PC-9 (cell line): ENCODE data around the gene CTNNA3. TPM values are rescaled to one million over a fixed set of nuclear protein-coding genes. Genes with fewer than 3 reads are reported as not detected.
A peak's percentile ranks its signal among the peaks of the same experiment; 100 is the strongest.

ENCODE experiments used
- BruUV-seq: library from RNA; stranded (reverse); fragments of 400-500 nt; replicated peaks from 2 replicates; lab custom pipeline; 2021; lab: Mats Ljungman, UMichigan
- CTCF ChIA-PET: fragments of 300-600 bp; sonication (Branson Sonifier 250); formaldehyde crosslinking; loops from one replicate; lab custom pipeline; 2022; ENCODE audit warnings: antibody characterized with exemption; lab: Charles Lee
- POLR2A ChIA-PET: fragments of 300-600 bp; sonication (Branson Sonifier 250); formaldehyde crosslinking; loops from one replicate; lab custom pipeline; 2022; ENCODE audit warnings: antibody characterized with exemption; ENCODE audit not compliant: unreplicated experiment; lab: Charles Lee
- DNase-seq, 2 experiments: peaks; one replicate each; pipeline versions ENCODE4 v3.0.0 to v3.0.0-alpha.2; 2015 to 2022; ENCODE audit warnings: mixed read lengths in 1 of 2
- H2AFZ ChIP-seq: fragments of 200-600 bp; sonication (generic); 2 replicates; pipeline ENCODE4 v1.8.1; 2017; ENCODE audit warnings: antibody characterized with exemption
- H3F3A ChIP-seq: fragments of 200-600 bp; sonication (generic); 2 replicates; pipeline ENCODE4 v1.8.1; 2017; ENCODE audit warnings: antibody characterized with exemption, mild to moderate bottlenecking, low read depth; ENCODE audit not compliant: insufficient read depth
- H3K27ac ChIP-seq: fragments of 200-600 bp; sonication (generic); 2 replicates; pipeline ENCODE4 v1.6.1; 2016; ENCODE audit warnings: mixed run types
- H3K27me3 ChIP-seq: fragments of 200-600 bp; sonication (generic); 2 replicates; pipeline ENCODE4 v1.6.1; 2016; ENCODE audit warnings: low read depth, mixed run types; ENCODE audit not compliant: insufficient read depth
- H3K36me3 ChIP-seq: fragments of 200-600 bp; sonication (generic); 2 replicates; pipeline ENCODE4 v1.6.1; 2016; ENCODE audit warnings: low read depth, mixed run types
- H3K4me1 ChIP-seq: fragments of 200-600 bp; sonication (generic); replicated peaks from 2 replicates; pipeline ENCODE4 v1.6.1; 2016; ENCODE audit warnings: mixed run types; ENCODE audit not compliant: insufficient read depth
- H3K4me2 ChIP-seq: fragments of 200-600 bp; sonication (generic); 2 replicates; pipeline ENCODE4 v1.6.1; 2017; ENCODE audit warnings: mixed run types
- H3K4me3 ChIP-seq: fragments of 200-600 bp; sonication (generic); 2 replicates; pipeline ENCODE4 v1.6.1; 2016; ENCODE audit warnings: mixed run types
- H3K79me2 ChIP-seq: fragments of 200-600 bp; sonication (generic); 2 replicates; pipeline ENCODE4 v1.6.1; 2017; ENCODE audit warnings: low read depth, mixed run types
- H3K9me2 ChIP-seq: fragments of 200-600 bp; sonication (generic); 2 replicates; pipeline ENCODE4 v1.8.1; 2017; ENCODE audit warnings: mild to moderate bottlenecking; ENCODE audit not compliant: insufficient read depth
- H3K9me3 ChIP-seq: fragments of 200-600 bp; sonication (generic); 2 replicates; pipeline ENCODE4 v1.8.1; 2016; ENCODE audit warnings: low read depth; ENCODE audit not compliant: insufficient read depth
- H4K20me1 ChIP-seq: fragments of 200-600 bp; sonication (generic); 2 replicates; pipeline ENCODE4 v1.8.1; 2017; ENCODE audit not compliant: insufficient read depth
- CTCF ChIP-seq: fragments of 200-600 bp; sonication (generic); conservative IDR thresholded peaks from 2 replicates; pipeline ENCODE4 v1.6.1; 2017; ENCODE audit warnings: mixed run types, antibody characterized with exemption, mild to moderate bottlenecking, moderate library complexity
- EZH2 ChIP-seq: fragments of 200-600 bp; sonication (generic); IDR thresholded peaks from 2 replicates; pipeline ENCODE4 v1.8.0; 2017; ENCODE audit warnings: antibody characterized with exemption, low read depth
- intact Hi-C: fragments of 100-400 bp; cut with micrococcal nuclease; formaldehyde crosslinking; loops from one replicate; pipeline ENCODE4 v1.10.0; 2022; ENCODE audit not compliant: unreplicated experiment
- total RNA-seq: library from RNA; stranded (reverse); gene quantifications from 2 replicates; pipeline ENCODE4 v1.2.3, GENCODE V29; 2021

Gene CTNNA3
- total RNA-seq, 1 experiment from 2014 or later: not detected

- CTCF ChIA-PET: no interaction called here
- peak; percentile 43; the same call in 1 of the 2 replicates for TF ChIP-seq CTCF
- TF ChIP-seq EZH2: no peak
- BruUV-seq: no TSS peak
Observed at GRCh38 chr10:66277481-66277880, 1418.5 kb downstream of the CTNNA3 start.

GRCh38 chr10:66273966-66274519 lies 1422.0 kb downstream of the CTNNA3 start:
- Histone ChIP-seq H3K9me2 (no peaks in the 10 kb centered on the region), H3K79me2 (no peaks in the 10 kb centered on the region), H3K27me3 (no peaks in the 10 kb centered on the region), H3F3A (no peaks in the 10 kb centered on the region), H2AFZ (no peak overlapping the region), H3K27ac (no peak overlapping the region), H4K20me1 (no peaks in the 10 kb centered on the region), H3K9me3 (no peaks in the 10 kb centered on the region; the same call in 1 of the 2 replicates), H3K36me3 (no peaks in the 10 kb centered on the region), H3K4me2 (no peak overlapping the region), H3K4me3 (no peak overlapping the region), H3K4me1 (no peaks in the 10 kb centered on the region)
- ChIA-PET POLR2A (no interaction called here), CTCF (no interaction called here)
- DNase-seq: no peak
- no peak for TF ChIP-seq CTCF
- no peak for TF ChIP-seq EZH2
- BruUV-seq: no TSS peak
- intact Hi-C loops: no loop called here

More at GRCh38 chr10:66277481-66277880, 1418.5 kb downstream of the CTNNA3 start:
- Histone ChIP-seq H3K4me1 (no peaks in the 10 kb centered on the region), H3K4me3 (no peak overlapping the region), H3K4me2 (no peak overlapping the region), H2AFZ (no peak overlapping the region), H3K27ac (no peak overlapping the region), H3K79me2 (no peaks in the 10 kb centered on the region), H3F3A (no peaks in the 10 kb centered on the region), H3K9me2 (no peaks in the 10 kb centered on the region), H3K36me3 (no peaks in the 10 kb centered on the region), H3K9me3 (no peaks in the 10 kb centered on the region), H4K20me1 (no peaks in the 10 kb centered on the region), H3K27me3 (no peaks in the 10 kb centered on the region)
- intact Hi-C loops: no loop called here
- POLR2A ChIA-PET: no interaction called here
- no peak for DNase-seq

GRCh38 chr10:66265398-66265797 lies 1430.6 kb downstream of the CTNNA3 start:
- H4K20me1 ChIP-seq: no peaks in the 10 kb centered on the region
- CTCF ChIA-PET: no interaction called here
- H3K4me2 ChIP-seq: no peak overlapping the region
- H3K4me1 ChIP-seq: no peaks in the 10 kb centered on the region
- H3K9me3 ChIP-seq: no peaks in the 10 kb centered on the region; the same call in 1 of the 2 replicates
- no peaks in the 10 kb centered on the region for H3F3A ChIP-seq
- no TSS peak for BruUV-seq
- H3K79me2 ChIP-seq: no peaks in the 10 kb centered on the region
- intact Hi-C loops: no loop called here
- no peaks in the 10 kb centered on the region; the same call in 1 of the 2 replicates for H3K9me2 ChIP-seq
- H2AFZ ChIP-seq: no peak overlapping the region
- TF ChIP-seq CTCF (no peak), EZH2 (no peak)
- POLR2A ChIA-PET: no interaction called here
- H3K27me3 ChIP-seq: no peaks in the 10 kb centered on the region
- H3K27ac ChIP-seq: no peak overlapping the region
- H3K4me3 ChIP-seq: no peak overlapping the region
- DNase-seq: no peak
- no peaks in the 10 kb centered on the region for H3K36me3 ChIP-seq
